HPDE6-E6E7 (cell line): ENCODE data around the gene NPR3.

Experiments
- DNase-seq: peaks from one replicate; pipeline ENCODE4 v3.0.0; 2011; ENCODE audit warnings: missing footprints; ENCODE audit errors: extremely low spot score

Gene NPR3

DNA sequence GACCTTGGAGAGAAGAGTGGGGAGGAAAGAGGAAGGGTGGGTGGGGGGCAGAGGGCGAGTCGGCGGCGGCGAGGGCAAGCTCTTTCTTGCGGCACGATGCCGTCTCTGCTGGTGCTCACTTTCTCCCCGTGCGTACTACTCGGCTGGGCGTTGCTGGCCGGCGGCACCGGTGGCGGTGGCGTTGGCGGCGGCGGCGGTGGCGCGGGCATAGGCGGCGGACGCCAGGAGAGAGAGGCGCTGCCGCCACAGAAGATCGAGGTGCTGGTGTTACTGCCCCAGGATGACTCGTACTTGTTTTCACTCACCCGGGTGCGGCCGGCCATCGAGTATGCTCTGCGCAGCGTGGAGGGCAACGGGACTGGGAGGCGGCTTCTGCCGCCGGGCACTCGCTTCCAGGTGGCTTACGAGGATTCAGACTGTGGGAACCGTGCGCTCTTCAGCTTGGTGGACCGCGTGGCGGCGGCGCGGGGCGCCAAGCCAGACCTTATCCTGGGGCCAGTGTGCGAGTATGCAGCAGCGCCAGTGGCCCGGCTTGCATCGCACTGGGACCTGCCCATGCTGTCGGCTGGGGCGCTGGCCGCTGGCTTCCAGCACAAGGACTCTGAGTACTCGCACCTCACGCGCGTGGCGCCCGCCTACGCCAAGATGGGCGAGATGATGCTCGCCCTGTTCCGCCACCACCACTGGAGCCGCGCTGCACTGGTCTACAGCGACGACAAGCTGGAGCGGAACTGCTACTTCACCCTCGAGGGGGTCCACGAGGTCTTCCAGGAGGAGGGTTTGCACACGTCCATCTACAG is 760 bp downstream of the NPR3 start:
- peak; percentile 21 for DNase-seq

DNA sequence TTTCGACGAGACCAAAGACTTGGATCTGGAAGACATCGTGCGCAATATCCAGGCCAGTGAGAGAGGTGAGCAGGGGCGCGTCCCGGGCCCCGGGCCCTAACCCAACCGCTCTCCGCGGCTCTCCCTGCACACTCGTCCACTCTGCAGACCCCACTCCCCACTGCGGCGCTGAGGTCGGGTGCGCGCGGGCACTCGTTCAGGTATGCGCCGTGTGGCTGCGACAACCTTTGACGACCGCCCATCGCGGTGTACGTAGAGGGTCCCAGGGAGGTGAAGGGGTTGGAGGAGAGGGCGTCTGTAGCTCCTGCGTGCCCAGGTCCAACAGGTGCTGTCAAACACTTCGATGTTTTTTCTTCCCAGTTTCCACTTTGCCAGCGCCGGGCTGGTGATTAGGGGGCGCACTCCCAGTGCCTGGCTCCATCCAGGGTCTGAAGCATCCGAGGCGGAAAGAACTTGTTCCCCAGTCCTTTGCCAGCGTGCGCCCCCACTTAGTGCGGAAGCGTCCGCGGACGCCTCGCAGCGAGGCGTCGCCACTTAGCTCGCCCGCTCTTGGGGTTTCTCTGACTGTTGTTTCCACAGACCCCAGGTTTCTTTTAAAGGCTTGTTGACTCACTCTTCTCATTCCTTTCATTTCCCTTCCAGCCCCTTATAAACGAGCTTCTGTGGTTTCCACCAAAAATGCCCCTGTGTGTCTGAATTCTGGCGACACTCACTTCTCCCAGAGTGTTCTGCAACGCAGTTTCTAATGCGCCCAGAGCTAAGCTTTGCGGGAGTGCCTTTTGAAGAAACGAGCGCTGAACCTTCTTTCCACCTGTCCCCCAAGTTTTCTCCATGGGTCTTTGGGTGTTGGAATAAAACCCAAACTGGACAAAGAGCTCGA is 1.6 kb downstream of the NPR3 start:
- DNase-seq = no peak

DNA sequence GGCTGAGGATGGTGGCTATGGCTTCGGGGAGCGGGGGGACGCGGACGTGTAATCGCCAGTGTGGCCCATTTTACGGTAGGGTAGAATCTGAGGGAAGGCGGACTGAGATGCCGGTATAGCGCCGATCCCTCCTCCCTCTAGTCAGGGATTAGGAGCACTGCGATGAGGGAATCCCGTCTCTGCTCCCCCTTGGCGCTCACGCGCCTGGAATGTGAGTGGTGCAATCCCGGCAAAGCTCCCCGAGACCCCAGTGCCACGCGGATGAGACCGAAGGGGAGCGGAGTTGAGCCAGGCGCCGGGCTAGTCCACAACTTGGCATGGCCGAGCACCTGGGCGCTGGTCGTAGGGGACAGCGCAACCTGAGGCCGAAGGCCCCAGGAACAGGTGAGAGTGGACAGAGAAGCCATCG is 2.2 kb downstream of the NPR3 start:
- no peak for DNase-seq

DNA sequence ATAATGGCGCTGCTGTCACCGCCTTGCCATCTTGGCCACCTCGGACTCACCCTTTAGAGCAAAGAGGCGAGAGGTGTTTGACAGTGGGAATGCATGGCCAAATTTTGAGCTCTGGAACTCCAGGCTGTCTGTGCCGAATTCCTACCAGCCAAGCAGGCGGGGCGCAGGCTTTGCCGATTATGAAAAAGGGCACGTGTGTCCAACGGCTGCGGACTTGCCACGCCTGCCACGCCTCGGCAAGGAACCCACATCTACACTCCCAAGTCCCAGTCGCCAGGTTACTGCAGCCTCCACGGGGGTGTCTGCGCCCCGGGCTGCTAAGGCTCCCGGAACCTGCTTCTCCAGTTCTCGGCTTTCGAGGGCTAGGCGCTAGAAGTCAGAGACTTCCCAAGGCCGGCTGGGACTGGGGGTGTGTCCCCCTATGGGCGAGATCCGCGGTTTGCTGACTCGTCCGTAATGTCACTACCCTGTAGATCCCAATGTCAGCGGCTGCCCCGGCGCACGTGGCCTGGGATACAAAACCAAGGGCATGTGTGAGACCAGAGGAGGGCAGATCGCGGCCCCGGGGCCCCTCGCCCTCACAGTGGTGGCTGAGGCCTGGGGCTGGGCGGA is 2.8 kb downstream of the NPR3 start:
- peak; percentile 36 for DNase-seq

DNA sequence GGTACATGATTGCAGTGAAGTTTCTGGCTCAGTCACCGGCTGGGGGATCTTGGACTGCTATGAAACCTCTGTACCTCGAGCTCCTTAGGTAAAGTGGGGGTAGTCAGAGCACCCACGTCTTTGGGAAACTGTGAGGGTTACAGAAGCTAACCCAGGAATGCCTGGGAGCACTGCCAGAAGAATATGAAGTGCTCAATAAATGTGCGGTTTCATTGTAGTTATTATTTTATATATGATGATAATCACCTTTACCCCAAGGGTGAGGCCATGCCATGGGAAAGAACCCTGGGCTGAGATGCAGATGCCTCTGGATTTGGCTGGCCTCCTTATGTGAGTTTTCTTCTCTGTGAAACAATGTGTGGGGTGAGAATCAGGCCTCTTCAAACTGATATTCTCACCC is 3.7 kb downstream of the NPR3 start:
- no peak for DNase-seq

DNA sequence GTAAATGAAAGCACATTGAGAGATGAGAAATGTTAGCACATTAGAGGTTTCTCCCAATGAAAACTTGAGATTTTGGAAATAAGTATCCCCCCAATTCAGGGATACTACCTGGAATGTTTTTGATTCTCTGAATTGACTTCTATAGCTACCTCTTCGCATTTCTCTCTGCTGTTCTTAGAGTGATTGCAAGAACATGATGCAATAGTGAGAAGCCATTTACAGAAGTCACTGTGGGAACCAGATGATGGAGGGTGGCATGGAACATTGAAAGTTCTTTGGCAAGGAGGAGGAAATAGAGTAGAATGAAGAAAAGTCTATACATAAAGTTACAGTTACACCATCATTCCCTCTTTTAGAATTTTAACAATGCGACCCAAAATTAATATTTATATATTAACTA is 9.2 kb downstream of the NPR3 start:
- DNase-seq = no peak

DNA sequence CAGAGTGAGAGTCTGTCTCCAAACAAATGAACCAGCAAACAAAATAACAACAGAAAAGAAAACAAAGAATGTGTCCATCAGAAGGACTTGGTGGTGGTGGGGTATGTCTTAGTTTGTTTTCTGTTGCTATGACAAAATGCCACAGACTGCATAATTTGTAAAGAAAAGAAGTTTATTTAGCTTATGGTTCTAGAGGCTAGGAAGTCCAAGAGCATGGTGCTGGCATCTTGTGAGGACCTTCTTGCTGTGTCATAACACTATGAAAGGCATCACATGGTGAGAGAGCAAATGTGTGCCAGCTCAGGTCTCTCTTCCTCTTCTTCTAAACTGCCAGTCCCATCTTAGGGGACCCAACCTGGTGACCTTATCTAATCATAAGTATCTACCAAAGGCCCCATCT is 10.5 kb downstream of the NPR3 start:
- no peak for DNase-seq

DNA sequence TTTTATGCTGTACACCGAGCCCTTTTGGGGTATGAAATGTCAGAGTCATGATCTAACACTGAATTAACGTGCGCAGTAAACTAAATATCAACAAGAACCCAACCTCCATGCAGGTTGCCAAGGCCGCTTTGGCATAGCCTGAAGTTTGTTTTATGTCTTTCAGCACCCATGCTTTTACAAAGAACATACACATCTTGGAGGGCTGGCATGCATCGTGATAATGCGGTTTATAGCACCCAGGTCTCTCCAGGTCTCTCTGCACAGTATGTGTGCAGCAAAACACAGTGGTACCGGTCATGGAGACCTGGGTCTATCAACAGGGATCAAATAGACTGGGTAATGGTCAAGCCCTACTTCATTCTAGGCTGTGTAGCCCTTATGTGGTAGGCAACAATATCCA is 11.8 kb downstream of the NPR3 start:
- no peak for DNase-seq

DNA sequence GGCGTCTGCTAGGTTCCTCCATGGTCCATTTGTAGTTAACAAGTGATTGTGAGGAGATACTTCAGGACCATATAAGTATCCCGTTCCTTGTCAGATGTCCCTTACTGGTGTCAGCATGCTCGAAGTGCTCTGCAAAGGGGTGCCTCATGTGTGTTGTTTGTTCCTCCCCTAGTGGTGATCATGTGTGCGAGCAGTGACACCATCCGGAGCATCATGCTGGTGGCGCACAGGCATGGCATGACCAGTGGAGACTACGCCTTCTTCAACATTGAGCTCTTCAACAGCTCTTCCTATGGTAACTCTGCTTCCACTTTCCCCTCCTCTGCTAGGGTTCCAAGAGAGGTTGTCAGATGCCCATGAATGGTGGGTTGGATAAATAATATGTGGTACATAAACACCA is 13.4 kb downstream of the NPR3 start:
- DNase-seq = no peak

DNA sequence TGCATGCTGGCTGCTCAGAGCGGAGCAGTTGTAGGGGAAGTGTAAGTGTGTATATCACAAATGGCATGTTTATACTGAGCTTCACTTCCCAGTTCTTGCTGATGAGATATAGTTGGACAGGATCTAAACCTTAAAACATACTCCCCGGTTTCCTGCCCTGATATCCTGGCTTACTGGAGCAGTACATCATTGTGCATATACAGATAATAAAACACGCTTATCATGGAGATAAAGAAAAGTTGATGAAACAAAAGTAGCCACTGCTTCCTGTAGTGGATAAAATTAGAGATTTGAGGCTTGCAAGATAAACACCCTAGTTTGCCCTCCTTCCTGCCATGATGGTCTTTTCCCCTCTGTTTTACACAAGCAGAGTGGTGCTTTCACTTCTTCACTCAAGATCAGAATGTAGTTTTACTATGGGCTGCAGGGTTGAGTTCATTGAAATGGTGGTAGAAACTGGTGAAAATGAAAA is 15.0 kb downstream of the NPR3 start:
- no peak for DNase-seq

DNA sequence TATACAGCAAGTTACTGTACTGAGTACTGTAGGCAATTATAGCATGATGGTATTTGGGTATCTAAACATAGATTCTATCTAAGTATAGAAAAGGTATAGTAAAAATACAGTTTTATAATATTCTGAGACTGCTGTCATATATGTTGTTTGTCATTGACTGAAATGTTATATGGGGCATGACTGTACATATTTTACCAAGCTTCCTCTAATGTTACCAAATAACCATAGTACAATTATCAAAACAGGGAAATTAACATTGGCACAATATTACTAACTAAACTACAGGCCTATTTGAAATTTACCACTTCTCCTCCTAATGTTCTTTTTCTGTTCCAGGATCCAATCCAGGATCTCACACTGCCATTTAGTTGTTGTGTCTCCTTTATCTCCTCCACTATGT is 18.5 kb downstream of the NPR3 start:
- DNase-seq = no peak

DNA sequence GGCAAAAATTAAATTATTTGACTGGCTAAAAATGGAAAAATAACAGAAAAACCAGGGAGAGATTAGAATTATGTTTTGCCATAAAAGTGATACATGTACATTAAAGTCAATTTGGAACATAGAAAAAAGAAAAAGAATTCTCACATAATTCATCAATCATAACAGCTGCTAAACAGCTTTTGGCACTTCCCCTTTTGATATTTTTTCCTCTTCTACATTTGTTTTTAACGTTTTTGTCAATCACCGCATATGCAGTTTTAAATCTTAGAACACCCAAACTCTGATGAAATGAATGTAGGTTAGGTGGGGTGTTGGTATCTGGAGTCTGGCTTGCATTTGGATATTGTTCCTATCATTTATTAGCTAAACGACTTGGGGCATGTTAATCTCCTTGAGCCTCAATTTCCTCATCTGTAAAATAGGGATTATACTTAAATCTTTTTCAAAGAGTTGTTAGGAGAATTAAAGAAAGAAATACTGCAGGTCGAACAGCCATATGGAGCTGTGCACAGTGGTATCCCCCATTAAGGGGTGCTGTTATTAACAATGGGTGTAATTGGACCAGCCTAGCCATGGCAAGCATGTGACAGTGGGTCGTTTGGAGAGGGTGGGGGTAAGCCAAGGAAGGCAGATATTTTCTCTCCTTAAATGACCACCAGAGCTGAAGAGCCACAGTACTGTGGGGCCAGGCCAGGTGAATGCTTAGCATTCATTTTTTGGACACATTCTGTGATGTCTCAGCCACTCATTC is 22.6 kb downstream of the NPR3 start:
- DNase-seq = no peak

DNA sequence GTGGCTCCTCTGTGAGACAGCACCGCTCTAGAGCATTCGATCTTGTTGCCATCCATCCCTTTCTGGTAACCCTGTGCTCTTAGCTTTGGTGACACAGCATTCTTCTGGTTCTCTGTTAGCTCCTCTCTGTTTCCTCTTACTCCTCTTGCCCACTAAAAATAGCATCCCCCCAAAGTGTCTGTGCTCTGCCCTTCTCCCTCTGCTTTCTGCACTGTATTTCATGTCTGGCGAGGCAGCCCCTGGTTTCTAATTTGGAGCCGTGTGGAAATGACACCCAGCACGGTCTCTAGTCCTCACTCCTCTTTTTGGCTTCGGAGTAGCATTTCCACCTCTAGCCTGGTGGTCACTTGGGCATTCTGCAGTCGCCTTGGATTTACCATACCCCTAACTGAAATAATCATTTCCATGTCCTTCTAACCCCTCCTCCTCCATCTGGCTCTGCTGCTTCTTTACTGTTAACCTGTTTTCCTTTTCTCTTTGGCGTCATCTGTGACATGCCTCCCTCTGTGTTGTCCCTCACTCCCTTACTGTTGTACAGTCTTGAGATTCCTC is 23.8 kb downstream of the NPR3 start:
- DNase-seq = no peak

DNA sequence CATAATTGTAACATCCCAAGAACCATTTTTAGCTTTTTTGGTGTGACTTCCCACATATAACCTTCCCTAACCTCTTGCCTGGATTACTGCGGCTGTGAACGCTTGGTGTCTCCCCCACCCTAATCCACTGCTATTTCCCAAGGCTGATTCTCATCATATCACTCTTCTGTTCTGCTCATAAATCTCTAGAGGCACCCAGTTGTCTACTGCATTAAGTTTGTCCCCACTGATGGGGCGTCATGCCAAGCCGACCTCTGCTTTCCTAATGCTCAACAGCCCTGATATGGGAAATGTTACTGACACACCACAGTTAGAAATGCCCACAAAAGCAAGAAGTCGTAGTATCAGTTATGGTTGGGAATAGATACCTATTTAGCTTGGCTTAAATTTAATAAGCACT is 24.4 kb downstream of the NPR3 start:
- no peak for DNase-seq

DNA sequence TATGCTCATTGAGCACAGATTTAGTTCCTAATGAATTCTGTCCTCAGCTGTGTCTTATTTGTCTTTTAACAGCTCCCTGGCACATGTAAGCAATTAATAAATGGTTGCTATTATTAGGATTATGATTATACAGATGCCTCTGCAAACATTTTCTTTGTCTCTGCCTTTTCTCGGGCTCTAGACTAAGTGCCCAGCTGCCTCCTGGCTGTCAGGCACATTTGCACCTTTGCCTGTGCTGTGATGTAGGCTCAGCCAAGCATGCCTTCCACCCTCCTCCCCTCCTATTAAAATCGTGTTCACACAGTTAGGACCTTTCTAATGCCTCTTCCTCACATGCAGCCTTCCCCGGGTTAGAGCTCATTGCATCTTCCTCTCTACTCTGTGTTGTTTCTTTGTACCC is 25.7 kb downstream of the NPR3 start:
- no peak for DNase-seq

DNA sequence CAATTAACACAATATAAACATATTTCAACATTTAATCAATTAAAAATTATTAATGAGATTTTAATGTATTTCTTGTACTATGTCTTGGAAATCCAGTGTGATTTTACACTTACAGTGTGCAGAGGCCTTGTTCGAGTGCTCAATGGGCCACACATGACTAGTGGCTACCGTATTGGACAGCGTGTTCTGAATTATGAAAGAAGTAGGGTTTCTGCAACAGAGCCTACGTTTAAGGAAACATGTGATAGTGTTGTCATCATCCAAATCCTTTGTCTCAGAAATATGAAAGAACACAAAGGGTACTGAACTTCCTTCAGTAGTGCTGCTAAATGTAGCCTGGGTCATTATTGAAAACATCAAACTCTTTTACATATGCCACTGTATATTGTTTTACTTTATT is 29.5 kb downstream of the NPR3 start:
- no peak for DNase-seq

DNA sequence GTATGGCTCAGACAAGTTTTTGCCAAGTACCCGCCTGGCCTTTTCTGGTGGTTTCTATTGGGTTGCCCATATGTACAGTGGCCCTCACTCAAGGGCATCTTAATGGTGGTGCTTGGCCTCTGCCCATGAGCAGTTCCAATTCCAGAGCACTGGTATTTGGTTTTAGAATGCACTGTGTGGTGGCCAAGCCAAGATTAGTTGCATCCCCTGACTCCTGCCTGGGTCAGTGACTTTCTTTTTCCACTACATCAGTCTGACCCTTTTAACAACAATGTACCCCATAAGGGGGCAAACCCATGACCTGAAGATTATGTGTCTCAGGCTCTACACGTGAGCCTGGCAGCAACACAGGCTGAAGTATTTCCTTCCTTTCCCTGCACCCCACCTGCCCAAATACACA is 34.2 kb downstream of the NPR3 start:
- no peak for DNase-seq

DNA sequence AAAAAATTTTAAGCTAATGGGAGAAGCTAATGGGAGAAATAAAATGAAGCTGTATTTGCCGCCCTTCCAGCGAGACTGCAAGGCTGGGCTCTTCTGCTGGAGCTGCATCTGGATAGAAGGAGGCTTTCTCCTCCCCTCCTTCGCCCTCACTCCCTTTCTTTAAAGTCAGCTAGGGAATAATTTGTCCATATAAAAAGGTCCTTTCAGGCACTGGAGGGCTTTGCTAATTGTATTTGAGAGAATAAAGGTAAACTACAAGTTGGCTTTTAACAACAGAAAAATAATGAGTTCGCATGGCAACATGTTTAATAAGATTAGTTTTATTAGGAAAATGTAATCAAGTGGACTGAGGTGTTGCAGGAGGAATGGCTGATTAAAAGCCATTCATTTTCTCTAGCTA is 41.3 kb downstream of the NPR3 start:
- no peak for DNase-seq

DNA sequence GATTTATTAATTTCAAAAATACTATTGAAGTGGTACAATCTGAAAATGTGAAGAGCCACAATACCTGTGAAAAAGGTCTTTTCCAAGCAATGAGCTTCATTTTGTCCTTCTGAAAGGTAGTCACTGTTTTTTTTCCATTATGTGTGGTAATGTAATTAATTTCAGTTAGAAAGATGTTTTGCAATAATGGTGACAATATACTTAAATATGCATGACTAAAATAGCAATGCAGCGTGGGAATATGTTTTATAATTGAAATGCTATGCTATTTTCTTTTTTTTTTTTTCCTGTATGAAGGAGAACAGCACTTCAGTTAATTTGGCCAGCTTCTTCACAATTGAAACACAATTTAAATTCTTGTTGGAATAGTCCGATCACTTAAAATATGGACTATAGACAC is 41.9 kb downstream of the NPR3 start:
- DNase-seq = no peak

DNA sequence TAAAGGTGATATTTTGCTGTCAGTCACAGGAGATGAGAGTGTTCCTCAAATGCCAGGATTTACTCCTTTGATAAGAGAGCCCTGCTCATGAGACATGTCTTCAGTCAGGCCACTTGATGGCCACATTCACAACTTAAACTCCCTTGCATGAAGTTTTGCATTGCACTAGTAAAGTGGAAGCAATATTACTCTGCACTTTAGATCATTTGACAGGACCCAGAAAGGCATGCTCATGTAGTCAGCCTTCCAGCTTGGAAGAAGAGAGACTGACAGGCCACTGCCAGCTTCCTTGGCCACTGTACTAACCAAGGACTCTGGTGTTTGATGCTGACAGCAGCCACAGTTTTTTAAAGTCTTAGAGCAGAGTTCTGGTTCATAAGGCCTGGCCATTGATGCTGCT is 42.6 kb downstream of the NPR3 start:
- DNase-seq = no peak

DNA sequence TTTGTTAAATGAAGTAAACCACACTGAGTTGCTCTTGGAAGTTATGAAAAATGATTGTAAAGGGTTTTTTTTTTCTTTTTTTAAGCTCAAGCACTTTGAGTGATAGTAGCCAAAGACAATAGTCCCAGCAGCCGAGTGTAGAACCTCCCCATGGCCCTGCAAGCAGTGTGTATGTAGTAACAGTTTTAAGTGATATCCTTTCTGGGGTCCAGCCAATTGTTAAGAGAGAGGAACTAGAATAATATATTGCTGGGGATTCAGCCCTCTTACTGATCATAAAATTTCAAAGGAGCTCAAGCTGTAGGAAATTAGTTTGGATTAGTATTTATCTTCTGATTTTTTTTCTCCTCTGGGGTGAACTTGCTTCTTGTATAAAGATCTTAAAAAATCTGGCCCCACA is 43.2 kb downstream of the NPR3 start:
- DNase-seq = no peak

DNA sequence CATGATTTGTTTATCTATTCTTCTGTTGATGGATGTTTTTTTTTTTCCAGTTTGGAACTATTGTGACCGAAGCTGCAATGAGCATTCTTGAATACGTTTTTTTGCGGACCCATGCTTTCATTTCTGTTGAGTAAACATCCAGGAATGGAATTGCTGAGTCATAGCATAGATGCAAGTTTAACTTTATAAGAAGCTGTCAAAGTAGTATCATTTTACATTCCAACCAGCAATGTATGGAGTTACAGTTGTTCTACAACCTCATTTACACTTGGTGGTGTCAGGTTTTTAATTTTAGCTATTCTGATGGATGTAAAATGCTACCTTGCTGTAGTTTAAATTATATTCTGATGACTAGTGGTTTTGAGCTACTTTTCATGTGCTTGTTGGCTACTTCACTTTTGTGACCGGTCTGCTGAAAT is 49.0 kb downstream of the NPR3 start:
- DNase-seq = no peak
